ENCODE measurements around the gene DHX38.
"Not testable (repeated sequence)": the region's sequence is repeated elsewhere in the genome, so short reads cannot be mapped to it uniquely, and the experiment has no call there.

DHX38 gene

DNA sequence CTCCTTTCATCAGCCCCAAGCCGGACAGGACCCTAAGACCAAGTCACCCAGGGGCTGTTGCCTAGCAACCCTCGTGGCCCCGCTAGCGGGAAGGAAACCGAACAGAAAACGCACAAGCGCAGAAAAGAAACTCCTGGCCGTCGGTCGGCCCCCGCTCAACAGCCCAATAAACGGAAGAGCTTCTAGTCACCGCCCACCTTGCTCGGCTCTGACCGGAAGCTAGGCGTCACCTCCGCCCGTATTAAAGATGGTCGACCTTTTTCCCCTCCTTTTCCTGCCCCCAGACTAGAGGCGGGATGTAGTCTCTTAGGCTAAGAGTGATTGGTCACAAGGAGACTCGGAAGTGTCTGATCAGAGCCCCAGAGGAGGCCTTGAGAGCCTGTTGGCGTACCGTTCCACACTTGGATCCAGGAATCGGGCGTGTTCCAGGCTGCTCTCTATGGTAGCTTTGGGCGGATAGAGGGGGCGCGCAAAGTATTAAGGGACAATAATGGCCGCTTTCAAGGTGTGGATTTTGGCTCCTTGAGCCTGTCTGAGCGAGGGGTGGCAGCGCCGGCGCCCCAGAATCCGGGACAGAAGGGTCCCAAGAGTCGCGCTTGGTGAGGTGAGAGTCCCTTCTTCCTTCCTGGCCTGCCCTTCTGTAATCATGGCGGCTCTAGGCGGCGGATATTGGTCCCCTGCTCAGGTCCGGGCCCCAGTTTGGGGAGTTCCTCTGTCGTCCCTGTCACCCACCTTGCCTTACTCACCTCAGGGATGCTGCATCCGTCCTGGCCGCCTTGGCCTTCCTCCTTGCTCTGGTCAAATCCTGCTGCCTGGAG, at the start of gene DHX38, which contains the start of gene TXNL4B:
DHX38 (plus strand) TSS at position 400 of the 818 bp plus-strand sequence. CDS start 2,311 bp downstream, outside the sequence.
TXNL4B (minus strand) TSS at position 173 of the 818 bp plus-strand sequence. CDS start 2,871 bp downstream, outside the sequence.
- peak; percentile 98 for DNase-seq (ENCODE audit: low read depth)

DNA sequence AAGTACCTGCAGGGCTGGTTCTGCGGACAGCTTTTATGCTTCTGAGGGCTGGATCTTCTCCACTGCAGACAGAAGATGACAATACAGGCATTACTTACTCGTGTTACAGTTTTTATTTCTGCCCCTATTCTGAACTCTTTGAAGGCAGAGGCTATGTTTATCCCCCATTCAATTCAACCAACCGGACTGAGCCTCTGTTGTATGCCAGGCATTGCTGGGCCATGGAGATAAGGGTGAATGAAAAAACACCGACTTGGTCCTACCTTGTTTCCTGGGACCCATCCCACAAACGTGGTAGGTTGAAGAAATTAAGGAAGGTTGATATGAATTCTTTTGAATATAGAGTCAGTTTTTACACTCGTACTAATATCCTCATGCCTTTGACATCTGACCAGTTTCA, 49.4 kb upstream of the DHX38 start:
- no peak for DNase-seq (ENCODE audit: low read depth)

DNA sequence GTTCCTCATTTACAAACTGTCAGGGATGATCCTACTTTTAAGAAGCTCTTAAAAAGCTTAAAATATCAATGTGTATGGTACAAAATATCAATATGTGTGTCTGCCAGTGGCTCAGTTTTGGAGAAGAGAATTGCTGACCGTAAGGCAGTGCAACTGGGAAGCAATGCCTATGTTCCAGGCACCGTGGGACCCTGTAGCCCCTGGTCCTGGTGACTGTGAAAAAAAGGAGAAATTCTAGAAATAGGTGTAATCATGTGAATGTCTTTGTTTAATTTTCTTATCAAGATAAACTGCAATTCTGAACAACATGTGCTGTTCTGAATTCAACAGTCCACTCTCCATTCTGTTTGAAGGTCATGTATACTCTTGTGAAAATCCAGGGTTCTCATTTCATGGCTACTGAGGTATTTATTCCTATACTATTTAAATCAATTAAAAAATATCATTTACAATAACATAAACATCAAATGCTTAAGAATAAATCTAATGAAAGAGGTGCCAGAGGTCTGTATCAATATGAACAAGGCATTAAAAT, 48.8 kb upstream of the DHX38 start:
- DNase-seq (ENCODE audit: low read depth), result no peak

- DNase-seq (ENCODE audit: low read depth), result no peak
Measured at GRCh38 chr16:72049110-72049509, 44.5 kb upstream of the DHX38 start.

DNA sequence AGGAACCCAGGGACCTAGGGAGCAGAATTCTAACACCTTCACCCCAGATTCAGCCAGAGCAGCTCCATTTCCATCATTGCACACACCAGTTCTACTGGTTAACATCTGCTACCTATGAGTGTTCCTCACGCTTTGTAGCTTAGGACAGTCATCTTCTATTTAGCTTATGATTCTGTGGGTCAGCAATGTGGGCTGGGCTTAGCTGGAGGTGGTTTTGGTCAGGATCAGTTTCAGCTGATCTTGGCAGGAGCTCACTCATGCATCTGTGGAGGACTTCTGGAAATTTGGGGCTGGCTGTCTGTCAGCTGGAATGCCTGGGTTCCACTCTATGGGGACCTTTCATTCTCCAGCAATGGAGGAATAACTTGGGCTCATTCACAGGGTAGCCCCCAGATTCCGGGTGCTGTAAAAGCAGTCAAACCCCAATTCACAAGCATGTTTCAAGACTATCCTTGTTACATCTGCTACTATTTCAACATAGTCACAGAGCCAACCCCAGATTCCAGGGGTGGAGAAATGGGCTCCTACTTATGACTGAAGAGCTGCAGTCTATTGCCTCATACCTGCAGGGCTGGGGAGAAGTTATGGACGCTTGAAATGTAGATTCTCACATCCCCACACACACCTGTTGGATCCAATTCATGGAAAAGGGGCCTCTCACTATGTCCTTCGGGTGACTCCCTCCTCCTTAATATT, 42.7 kb upstream of the DHX38 start:
- no peak for DNase-seq (ENCODE audit: low read depth)

- DNase-seq (ENCODE audit: low read depth), result no peak
Measured at GRCh38 chr16:72051818-72052217, 41.8 kb upstream of the DHX38 start.

- DNase-seq (ENCODE audit: low read depth), result not testable (repeated sequence)
Measured at GRCh38 chr16:72054254-72054847, 39.3 kb upstream of the DHX38 start, which contains the start of gene HP. HP (plus strand) TSS chr16:72054505; CDS start chr16:72054653, 148 bp downstream.

DNA sequence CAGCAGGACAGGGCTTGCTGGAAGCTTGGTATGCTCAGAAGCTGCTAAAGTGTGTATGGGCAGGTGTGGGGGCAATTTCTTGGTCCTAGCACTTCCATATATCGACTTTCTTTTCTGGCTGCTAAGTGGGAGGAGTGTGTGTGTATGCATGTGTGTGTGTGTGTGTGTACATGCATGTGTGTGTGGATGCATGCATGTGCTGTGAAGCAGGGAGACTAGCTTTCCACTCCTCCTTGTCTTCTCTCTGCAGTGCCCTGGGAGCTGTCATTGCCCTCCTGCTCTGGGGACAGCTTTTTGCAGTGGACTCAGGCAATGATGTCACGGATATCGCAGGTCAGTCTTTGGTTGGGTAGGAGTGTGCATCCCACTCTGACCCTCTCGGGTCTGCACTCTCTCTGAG, 37.7 kb upstream of the DHX38 start:
- DNase-seq (ENCODE audit: low read depth), result no peak

DNA sequence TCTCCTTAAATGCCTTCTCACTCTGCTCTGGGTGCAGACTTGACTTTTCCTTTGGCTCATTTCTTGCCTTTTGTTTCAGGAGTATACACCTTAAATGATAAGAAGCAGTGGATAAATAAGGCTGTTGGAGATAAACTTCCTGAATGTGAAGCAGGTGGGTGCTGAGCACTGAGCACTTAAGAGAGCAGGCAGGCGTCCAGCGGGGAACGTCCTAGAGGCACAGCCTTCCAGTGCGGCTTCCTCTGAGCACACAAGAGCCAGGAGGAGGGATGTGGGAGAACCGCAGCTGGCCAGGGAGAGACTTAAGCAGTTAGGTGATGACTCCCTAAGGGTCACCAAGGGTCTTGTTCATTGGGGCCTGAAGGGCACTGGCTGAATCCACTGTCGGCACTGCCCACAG, 36.3 kb upstream of the DHX38 start:
- DNase-seq (ENCODE audit: low read depth), result not testable (repeated sequence)

- not testable (repeated sequence) for DNase-seq (ENCODE audit: low read depth)
Measured at GRCh38 chr16:72059060-72059459, 34.6 kb upstream of the DHX38 start.

DNA sequence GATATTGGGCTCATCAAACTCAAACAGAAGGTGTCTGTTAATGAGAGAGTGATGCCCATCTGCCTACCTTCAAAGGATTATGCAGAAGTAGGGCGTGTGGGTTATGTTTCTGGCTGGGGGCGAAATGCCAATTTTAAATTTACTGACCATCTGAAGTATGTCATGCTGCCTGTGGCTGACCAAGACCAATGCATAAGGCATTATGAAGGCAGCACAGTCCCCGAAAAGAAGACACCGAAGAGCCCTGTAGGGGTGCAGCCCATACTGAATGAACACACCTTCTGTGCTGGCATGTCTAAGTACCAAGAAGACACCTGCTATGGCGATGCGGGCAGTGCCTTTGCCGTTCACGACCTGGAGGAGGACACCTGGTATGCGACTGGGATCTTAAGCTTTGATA, 33.2 kb upstream of the DHX38 start:
- no peak for DNase-seq (ENCODE audit: low read depth)

- no peak for DNase-seq (ENCODE audit: low read depth)
Measured at GRCh38 chr16:72061564-72061963, 32.1 kb upstream of the DHX38 start.

GRCh38 chr16:72064361-72064894, 29.2 kb upstream of the DHX38 start:
- DNase-seq (ENCODE audit: low read depth), result no peak

DNA sequence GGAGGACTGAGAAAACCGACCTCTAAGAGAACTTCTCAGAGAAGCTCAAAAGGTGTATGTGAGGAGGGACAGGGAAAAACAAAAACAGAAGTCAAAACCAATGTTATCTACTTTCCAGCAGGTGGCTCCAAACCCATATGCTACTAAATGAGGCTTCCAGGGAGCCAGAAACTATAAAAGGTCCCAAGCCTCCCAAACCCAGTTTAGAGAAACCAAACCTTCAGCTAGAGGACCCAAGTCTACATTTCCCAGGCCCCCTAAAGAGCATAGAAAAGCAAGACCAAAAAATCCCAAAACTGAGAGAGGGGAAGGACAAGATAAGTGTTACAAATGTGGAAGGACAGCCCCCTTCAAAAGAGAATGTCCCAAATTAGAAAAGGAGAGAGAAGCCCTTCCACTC, 26.9 kb upstream of the DHX38 start:
- peak; percentile 12 for DNase-seq (ENCODE audit: low read depth)

DNA sequence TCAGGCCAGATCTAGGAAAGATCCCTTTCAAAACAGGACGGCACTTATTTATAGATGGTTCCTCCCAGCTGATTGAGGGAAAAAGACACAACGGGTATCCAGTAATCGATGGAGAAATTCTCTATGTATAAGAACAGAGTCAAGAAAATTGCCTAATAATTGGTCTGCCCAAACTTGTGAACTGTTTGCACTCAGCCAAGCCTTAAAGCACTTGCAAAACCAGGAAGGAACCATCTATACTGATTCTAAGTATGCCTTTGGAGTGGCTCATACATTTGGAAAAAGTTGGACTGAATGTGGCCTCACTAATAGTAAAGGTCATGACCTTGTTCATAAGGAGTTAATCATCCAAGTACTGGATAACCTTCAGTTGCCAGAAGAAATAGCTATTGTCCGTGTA, 24.7 kb upstream of the DHX38 start:
- no peak for DNase-seq (ENCODE audit: low read depth)

- DNase-seq (ENCODE audit: low read depth), result no peak
Measured at GRCh38 chr16:72072514-72073342, 20.9 kb upstream of the DHX38 start.

DNA sequence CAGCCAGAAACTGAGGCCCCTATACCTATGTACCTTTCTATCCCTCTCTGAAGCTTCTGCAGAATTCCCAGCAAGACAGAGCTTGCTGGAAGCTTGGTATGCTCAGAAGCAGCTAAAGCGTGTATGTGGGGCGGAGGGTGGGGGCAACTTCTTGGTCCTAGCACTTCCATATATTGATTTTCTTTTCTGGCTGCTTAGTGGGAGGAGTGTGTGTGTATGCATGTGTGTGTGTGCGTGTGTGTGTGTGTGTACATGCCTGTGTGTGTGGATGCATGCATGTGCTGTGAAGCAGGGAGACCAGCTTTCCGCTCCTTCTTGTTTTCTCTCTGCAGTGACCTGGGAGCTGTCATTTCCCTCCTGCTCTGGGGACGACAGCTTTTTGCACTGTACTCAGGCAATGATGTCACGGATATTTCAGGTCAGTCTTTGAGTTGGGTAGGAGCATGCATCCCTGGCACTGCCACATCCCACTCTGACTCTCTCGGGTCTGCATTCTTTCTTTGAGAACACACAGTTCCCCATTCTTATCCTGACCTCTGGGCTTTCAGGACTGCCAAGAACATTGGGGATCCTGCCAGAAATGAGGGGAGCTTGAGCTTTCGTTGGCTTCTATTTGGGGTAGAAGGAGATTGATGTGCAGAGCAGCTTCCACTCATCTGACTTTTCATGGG, 20.0 kb upstream of the DHX38 start:
- DNase-seq (ENCODE audit: low read depth), result no peak

DNA sequence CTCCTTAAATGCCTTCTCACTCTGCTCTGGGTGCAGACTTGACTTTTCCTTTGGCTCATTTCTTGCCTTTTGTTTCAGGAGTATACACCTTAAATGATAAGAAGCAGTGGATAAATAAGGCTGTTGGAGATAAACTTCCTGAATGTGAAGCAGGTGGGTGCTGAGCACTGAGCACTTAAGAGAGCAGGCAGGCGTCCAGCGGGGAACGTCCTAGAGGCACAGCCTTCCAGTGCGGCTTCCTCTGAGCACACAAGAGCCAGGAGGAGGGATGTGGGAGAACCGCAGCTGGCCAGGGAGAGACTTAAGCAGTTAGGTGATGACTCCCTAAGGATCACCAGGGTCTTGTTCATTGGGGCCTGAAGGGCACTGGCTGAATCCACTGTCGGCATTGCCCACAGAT, 18.6 kb upstream of the DHX38 start:
- DNase-seq (ENCODE audit: low read depth), result not testable (repeated sequence)

DNA sequence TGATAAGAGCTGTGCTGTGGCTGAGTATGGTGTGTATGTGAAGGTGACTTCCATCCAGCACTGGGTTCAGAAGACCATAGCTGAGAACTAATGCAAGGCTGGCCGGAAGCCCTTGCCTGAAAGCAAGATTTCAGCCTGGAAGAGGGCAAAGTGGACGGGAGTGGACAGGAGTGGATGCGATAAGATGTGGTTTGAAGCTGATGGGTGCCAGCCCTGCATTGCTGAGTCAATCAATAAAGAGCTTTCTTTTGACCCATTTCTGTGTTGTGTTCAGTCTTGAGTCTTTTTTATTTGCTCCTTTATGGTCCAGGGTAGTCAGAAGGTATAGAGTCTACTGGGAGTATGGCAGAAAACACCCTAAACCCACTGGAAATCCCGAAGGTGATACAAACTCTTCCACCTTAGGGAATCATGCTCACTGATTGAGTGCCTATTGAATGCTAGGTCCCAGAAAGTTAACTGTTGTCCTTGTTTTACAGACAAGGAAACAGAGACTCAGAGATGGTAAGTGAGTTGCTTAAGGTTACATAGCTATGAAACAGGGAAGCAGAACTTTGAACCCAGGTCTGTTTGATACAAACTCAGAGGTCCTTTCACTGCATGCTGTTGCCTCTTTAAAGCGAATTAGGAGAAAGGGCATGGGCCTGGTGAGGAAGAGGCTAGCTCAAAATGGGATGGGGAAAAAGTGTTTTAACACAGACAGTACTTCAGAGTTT, 16.5 kb upstream of the DHX38 start:
- not testable (repeated sequence) for DNase-seq (ENCODE audit: low read depth)

GRCh38 chr16:72083778-72084404, 9.8 kb upstream of the DHX38 start:
- DNase-seq (ENCODE audit: low read depth), result no peak

All from GM04504 (cell line).